Adrenal gland (tissue), 5 donors: Measurements from ENCODE around the gene SLC25A19.

Experiments used
- CTCF ChIP-seq, 6 experiments: fragments of 450-650 bp in 4 of 6; fragments of 200-600 bp in 2 of 6; sonication (generic) in 1 of 6; IDR thresholded peaks; 1 replicate in 5 of 6; 2 replicates in 1 of 6; pipeline versions ENCODE4 v1.5.1 to v1.8.0; 2016 to 2021; ENCODE audit warnings: antibody characterized with exemption in 6 of 6, mild to moderate bottlenecking in 2 of 6, moderate library complexity in 1 of 6
- POLR2A ChIP-seq, 2 donors: fragments of 450-650 bp; IDR thresholded peaks; one replicate each; pipeline ENCODE4 v1.6.1; 2017; ENCODE audit warnings: antibody characterized with exemption in 2 of 2, mild to moderate bottlenecking in 2 of 2, moderate library complexity in 1 of 2
- donor health status: DM: no; HTN: no; CAD: no.

- TF ChIP-seq CTCF (IDR thresholded peaks at IDR 0.05) (no peak), POLR2A (IDR thresholded peaks at IDR 0.05) (no peak)
Measured at GRCh38 chr17:75288770-75289114, 491 bp downstream of the SLC25A19 start.
